Kidney glomerular epithelial cell (primary cell): ENCODE data around the gene KCNMA1.
A peak's percentile ranks its signal among the peaks of the same experiment; 100 is the strongest.
"Not testable (repeated sequence)": the region's sequence is repeated elsewhere in the genome, so short reads cannot be mapped to it uniquely, and the experiment has no call there.

Source experiments
- DNase-seq: peaks from one replicate; lab custom pipeline; 2025; lab: John Stamatoyannopoulos, UW

KCNMA1 gene

DNA sequence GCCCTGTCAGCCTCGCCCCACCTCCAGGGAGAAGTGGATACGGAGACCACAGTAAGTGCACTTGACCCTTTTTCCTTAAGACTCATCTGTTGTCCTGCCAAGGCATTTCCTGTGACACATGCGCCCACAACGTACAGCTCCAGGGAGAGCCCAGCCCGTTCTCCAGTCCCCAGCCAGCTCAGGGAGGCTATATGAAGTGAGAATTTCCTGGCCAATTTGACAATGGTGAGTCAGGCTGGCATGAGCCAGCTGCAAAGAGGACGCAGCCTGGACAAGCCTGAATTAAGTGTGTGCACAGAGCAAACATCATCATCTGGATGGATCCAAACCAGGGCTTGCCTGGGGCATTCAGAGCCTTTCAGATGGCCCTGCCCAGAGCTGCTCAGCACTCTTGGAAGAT is 244.8 kb downstream of the KCNMA1 start:
- peak; percentile 54 for DNase-seq

DNA sequence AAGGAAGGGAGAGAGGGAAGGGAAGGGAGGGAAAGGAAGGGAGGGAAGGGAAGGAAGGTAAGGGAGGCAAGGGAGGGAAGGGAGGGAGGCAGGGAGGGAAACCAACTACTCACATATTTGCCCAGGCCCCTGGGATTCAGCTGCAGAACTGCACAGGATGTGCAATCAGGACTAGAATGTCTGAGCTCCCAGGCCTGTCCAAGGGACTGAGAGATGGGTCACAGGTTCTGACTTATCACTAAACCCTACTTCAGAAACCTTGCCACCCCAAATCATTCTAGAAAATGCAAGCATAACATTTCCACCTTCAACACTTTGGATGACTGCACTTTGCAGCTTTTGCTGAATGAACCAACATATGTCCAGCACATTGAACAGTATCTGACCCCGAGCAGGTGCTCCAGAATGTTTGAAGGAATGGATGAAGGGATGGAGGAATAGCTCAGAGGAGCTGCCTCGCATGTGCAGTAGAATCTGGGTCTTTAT is 245.3 kb downstream of the KCNMA1 start:
- DNase-seq = no peak

GRCh38 chr10:77391605-77392235 is 245.9 kb downstream of the KCNMA1 start:
- peak; percentile 71 for DNase-seq

DNA sequence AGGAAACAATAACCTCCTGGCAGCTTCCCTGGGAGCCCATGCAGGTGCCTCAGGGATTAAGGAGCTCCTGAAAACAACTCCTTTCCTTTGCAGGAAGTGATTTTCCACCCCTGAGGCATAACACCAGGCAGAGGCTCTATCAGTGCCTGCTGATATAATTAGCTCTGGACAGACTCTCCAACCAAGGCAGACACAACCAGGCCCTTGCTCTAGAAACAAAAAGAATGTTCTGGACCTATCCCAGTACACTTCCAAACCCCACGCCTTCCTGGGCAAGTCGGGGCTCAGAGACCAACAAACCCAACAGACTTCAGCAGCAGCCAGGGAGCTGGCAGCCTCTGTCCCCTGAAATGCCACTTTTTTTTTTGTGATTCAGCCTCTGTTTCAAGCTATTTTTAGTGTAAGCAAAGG is 247.1 kb downstream of the KCNMA1 start:
- DNase-seq = no peak

DNA sequence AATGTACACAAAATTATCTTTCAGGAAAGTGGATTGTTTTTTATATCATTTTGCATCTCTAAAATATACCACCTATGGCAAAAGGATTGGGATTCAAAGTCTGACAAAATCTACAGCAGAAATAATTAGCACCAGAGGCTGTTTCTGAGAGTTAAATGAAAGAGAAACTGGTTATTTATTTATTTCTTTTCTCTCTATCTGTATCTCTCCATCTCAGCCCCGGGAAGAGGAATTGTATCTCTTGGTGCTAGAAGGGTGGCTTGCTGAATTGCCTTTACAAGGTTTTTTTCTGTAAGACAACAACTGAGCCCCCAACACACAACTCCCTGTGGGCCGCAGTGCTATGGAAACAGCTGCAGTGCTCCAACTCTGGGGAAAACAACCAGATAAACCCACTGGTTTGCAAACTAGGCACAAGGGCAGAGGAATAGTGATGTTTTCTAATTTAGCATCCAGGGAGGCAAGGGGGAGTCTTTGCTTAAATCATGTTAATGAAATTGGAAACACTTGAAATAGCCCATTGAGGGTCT is 249.0 kb downstream of the KCNMA1 start:
- DNase-seq = no peak

DNA sequence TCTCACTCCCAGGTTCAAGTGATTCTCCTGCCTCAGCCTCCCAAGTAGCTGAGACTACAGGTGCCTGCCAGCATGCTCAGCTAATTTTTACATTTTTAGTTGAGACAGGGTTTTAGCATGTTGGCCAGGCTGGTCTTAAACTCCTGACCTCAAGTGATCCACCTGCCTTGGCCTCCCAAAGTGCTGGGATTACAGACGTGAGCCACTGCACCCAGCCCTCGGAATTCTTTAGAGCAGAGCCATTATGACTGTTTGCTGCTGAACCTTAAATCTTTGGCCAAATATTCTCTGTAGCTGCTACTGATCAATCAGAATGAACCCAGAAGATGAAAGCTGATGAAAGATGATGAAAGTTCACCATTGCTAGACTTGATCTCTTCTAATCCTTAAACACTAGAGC is 249.9 kb downstream of the KCNMA1 start:
- DNase-seq = not testable (repeated sequence)

GRCh38 chr10:77387247-77387646 is 250.4 kb downstream of the KCNMA1 start:
- DNase-seq = no peak

DNA sequence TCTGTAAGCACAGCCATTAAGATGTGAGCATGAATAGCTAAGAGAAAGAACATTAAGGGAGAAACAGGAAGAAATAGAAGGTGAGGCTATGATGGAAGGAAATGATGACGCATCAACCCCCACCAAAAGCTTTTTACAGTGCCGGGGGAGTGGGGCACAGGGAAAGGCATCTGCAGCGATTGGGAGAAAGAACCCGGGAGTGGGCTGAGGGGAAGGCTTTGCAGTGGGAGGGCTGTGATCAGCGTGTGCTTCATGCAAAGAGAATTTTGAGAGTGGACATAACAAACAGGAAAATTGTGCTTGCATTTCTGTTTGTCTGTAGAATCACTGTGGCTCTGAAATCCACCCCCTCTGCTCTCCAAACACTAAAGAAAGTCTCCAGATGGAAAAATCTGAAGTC is 250.8 kb downstream of the KCNMA1 start:
- DNase-seq = peak; percentile 18

DNA sequence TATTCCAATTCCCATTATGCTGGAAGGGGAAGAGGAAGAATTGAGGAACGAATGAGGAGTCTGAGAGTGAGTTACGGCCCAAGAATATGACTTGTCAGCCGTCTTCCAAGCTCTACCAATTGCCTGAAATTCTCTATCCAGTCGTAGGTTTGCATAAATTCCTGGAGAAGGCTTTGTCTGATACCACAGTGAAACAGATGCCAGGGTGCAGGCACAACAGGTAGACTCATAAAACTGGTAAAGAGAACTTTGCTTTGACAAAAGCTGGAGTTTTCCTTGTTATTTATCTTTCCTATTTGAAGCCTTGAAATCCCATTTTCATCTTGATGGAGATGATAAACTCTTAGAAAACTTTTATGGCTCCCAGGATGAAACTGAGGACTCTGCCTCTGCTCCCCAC is 251.2 kb downstream of the KCNMA1 start:
- no peak for DNase-seq

- no peak for DNase-seq
Observed at GRCh38 chr10:77385315-77385714, 252.3 kb downstream of the KCNMA1 start.

DNA sequence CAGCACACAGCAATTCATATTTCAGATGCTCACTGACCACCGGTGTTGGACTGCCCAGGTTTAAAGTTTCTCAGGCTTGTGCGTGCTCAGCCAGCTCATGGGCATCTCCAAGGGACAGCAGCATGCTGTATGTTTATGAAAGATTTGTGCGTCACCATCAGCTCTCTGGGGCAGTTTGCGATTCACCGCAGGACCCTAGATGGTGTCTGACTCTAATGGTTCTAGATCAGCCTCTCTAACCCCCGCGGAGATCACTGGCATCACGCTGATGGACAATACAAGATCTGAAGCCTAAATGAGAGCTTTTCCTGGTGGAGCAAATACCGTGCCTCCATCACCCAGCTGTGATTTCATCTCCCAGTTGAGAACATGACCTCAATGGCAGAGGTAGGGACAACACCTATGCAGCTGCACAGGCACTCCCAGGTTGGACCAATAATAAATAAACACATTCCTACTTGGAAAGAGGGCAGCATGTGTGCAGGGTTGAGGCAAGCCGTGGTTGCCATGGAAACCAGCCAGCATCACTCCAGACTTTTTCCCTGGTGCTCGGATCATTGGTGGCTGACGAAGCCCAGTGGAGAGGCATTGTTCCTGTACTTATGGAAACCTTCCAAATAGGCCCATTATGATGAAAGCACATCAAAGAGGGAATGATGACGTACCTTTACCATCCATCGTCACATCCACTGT is 253.6 kb downstream of the KCNMA1 start:
- DNase-seq = no peak

DNA sequence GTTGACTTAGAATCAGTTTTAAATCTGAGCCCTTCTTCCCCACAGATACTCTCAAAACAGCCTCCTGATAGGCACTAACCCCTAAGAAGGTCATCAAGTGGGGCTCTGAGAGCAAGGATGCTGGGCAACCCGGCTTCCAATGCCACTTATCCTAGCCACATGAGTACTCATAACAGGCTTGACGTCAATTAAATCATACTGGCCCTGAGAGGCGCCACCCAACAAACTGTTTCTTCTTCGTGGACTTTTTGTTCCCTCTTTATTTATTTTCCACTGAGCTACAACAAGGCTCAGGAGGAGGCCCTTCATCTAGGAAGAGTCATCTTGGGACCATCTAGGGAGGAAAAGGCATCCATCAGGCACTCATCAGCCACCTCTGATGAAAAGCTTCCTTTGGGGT is 255.9 kb downstream of the KCNMA1 start:
- DNase-seq = no peak

DNA sequence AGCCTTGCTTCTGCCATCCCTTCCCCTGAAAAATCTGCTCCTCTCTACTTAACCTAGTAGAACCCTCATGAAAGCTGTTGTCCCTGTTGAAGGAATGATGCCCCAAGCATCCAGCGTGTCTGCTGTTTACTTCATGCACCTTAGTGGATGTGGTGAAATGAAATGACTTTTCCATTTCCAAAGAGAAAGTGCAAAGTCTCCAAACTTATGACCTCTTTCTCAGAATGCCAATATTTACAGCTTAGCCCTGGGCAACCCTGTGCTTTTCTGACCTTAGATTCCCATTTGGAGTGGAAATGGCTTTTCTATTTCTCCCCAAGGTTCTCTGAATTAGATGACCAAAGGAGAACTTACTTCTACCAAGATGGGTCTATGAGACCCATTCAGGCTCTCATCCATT is 256.9 kb downstream of the KCNMA1 start:
- DNase-seq = no peak

DNA sequence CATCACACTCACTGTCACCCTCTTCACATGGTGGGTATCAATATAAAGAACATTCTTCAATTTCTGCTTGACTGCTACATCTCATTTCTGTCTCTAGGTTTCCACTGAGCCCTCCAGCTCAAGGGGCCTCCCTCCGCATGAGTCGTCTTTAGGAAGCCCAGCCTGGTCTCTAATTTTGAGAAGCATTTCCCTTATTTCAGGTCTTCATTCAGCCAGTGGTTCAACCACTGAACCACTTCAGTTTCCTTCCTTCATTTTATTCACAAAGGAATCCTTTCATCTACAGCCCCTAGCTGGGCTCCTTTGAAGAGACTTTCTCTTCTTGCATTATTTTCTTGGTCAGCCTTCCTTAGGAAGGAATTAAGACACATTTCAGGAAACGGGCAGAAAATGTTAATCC is 257.4 kb downstream of the KCNMA1 start:
- no peak for DNase-seq

GRCh38 chr10:77378366-77379349 is 258.9 kb downstream of the KCNMA1 start:
- DNase-seq = no peak

GRCh38 chr10:77377678-77378352 is 259.8 kb downstream of the KCNMA1 start:
- no peak for DNase-seq

DNA sequence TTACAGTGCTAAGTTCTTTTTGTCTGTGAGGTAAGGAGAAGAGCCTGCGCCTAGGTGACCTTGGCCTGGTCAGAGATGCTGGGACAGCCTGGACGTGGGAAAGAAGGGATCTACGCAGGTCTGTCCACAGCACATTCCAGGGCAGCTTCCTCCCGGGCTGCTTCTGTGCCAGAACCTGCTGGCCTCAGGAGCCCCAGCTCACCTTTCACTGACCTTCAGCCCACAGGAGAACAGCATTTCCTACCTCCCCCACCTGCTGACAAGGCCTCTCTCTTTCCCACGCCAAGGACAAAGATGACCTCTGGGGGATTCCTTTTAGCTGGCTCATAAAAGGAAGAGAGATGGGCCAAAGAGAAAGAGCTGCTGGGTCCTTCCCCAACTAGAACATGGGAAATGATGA is 260.6 kb downstream of the KCNMA1 start:
- no peak for DNase-seq

DNA sequence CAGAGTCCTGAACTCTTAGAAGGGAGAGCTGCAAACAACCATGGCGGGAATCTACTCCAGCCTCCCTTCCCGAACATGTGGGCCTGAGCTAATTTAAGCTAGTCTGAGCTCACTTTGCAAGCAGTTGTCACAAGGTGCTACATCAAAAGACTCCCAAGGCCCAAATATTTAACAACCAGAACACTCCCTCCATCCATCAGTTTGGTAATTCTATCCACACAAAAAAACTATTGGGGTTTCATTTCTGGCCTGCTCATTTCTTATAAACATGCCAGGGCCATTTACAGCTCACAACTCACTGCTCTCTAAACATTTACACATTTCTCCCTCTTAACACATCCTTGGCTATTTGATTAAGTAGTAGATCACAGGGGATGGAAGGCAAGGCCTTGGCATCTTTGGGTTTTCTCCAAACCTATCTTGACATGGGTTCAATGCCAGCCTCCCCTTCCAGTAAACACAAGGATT is 263.4 kb downstream of the KCNMA1 start:
- DNase-seq = no peak

DNA sequence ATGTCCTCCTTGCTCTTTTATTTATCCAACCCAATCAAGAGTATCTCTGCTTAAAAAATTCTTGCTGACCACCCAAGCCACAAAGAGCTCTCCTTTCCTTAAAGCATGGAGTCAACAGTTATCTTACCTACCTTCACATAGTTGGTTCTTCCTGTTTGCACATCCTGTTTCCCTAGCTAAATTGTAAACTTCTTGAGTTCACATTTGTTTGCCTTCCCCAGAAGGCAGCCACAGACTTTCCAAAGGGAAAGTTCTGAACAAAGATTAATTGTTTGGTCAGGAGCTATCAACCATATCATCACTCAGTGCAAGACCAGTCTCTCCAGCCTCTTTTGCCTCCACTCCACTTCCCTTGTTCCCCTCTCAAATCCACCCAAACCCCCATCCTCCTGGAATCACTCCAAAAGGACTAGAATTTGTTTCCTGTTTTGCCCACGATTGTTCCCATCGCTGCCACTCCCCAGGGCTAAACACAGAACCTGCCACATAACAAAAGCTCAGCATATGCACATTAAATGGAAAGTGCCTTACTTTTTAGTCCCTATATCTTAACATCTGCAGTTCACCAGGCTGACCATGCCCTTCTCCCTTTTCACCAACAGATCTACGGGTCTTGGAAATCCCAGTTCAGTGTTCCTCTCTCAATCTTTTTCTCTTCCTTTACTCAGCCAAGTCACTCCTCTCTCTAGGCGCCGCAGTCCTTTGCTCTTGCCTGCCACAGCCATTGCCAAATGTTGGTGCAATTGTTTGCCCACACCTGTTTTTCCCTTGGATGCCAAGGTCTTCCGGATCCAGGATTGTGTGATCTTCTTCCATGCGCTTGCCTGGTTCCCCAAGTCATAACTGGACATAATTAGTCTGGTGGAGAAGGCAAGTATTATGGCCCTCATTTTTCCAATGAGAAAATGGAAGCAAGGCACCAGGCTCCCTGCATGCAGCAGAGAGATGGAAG is 265.5 kb downstream of the KCNMA1 start:
- DNase-seq = peak; percentile 58

GRCh38 chr10:77371421-77371820 is 266.2 kb downstream of the KCNMA1 start:
- no peak for DNase-seq
